Renal cortical epithelial cell (primary cell): ENCODE measurements around the gene WHRN. TPM values are rescaled to one million over a fixed set of nuclear protein-coding genes. Genes with fewer than 3 reads are reported as not detected.
A peak's percentile ranks its signal among the peaks of the same experiment; 100 is the strongest.

Source experiments
- DNase-seq: peaks from one replicate; pipeline ENCODE4 v3.0.0-alpha.2; 2011; ENCODE audit warnings: low read depth
- total RNA-seq: library from RNA; depleted of rRNA; stranded (reverse); fragments of >200 nt; gene quantifications from 2 replicates; pipeline ENCODE4 v1.2.3, GENCODE V29; 2014

The WHRN gene
- total RNA-seq, 1 donor from 2014 or later: 5.2 TPM

DNA sequence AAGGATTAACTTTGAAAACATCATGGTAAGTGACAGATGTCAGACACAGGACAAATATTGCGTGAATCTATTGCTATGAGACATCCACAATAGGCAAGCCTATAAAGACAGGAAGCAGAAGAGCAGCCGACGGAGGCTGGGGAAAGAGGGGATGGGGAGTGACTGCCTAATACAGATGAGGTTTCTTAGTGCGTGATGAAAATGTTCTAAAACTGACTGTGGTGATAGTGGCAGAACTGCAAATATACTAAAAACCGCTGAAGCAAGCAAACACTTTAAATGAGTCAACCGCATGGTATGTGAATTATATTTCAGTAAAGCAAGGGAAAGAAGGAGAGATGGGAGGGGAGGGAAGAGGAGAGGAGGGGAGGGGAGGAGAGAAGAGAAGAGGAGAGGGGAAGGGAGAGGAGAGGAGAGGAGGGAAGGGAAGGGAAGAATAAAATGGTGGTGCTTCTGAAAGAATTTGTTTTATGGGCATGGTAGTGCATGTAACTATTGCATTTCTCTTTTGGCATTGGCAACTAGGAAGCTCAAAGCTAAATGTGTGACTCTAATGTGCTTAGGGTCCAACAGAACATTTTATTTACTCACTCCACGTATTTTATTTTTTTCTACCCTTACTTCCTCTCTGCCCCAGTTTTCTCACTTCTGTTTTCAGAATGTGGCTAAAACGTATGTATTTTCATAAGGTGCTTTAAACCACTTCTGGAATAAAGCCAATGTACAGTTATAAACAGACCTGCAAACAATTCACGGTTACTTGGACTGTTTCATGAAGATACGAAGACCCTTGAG is 138.7 kb downstream of the WHRN start:
- DNase-seq: peak; percentile 99

DNA sequence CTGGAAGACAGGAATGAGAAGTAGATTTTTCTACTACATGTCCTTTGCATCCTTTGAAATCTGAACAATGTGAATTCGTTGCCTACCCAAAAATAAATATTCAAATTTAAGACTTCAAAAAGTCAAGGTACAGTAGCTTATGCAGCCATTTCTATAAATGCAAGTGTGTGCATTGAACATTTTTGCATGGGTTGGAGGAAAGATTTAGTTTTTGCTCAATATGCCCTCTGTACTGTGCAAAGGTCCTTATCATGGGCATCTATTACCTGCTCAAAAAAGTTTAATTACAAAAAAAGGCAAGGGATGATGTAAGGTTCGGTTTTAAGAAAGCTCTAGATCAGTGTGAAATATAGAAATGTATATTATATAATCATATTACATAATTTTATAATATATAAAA is 140.1 kb downstream of the WHRN start:
- no peak for DNase-seq

DNA sequence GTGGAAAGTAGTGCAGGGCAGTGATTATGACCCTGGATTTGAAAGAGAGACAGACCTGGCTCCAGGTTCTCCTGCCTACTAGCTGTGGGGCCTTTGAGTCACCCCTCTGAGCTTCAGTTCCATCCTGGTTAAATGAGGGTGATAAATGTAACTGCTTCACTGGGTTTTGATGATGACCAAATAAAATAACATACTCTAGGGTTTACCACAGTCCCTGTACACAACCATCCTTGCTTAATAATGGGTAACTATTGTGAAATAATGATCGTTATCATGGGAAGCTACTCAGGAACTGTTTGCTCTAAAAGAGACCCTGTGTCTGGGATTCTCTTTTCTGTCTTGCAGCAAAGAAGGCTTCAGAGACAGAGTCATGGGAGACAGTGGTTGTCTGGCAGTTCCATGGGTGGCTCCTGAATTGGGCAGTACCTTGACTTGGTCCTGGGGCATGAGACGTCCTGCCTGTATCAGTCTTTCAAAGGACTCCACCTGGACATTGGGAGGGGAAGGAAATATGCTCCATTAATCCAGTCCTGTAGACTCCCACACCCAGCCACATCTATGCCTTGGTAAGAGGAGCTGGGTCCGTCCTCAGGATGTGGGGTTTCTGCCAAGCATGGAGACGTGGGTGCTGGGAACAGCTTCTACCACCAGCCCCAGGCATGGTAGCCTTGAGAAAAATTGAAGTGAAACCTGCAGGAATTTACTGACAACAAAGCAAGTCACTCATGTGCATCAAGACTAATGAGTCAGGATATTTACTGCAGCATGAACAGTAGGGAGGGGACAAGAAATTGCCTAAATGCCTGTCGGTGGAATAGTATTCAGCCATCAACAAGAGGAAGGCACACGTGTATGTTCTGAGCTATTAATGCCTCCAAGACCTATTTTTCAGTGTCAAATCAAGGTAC is 140.9 kb downstream of the WHRN start:
- peak; percentile 100 for DNase-seq

DNA sequence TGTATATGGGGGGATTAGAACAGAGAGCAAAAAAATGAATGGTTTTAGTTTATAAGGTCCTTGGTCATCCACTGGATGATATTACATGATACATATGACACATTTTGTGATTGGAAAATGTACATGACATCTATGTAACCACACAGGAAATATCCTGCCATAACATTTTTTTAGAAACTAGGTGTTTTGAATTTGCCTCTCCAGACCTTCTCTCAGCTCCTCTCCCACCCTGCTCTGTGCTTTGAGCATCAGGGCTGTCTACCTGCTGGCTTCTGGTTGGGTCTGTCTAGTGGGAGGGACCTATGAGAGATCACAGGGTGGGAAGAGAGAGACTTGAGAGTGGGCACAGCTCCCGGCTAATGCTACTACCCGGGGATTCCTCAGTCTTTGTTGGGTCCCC is 141.8 kb downstream of the WHRN start:
- no peak for DNase-seq

DNA sequence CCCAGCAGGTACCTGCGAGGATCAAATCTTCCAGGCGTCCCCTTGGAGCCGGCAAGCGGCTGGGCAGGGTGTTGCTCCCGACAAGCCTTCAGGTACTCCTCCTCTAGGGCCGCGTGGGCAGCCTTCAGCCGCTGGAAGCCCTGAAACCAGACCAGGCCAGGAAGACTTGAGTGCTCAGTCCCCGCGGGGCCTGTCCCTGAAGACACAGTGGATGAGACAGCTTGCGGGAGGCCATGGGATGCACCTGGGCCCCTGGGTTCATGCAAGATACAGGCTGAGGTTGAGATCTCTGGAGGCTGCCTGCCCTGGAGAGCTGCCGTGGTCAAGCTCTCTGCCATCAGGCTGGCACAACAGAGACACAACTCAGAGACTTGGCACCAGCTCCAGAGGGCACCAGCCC is 142.9 kb downstream of the WHRN start:
- no peak for DNase-seq

DNA sequence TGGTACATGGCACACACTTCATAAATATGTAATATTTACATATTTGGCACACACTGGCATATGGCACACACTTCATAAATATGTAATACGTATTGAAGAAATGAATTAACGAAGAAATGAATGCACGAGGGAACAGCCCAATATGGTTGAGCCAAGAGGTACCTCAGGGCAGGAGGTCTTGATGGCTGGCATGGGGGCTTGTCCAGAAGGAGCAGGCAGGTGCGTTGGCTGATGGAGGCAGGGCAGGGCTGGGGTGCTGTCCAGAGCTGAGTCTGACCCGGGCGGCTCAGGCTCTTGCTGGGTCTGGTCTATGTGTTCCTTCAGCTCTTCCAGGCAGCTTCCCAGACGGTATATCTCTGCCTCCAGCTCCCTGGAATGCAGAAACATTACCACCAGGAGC is 143.7 kb downstream of the WHRN start:
- DNase-seq: no peak

DNA sequence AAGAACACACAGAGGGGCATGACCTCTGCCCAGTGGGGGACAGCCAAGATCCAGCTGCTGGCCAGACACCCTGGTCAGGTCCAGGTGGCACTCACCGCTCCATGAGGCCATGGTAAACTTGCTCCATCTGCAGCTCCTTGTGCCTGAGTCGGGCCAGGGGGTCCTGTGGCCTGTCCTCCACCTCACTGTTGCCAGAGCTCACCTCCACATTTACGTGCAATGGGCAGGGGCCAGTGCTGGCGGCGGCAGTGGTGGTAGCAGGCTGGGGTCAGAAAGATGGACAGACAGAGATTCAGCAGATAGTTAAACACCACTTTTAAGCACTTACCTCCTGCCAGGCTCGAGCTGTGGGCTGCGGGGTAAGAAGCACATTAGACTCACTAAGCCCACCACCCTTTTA is 145.5 kb downstream of the WHRN start:
- no peak for DNase-seq

DNA sequence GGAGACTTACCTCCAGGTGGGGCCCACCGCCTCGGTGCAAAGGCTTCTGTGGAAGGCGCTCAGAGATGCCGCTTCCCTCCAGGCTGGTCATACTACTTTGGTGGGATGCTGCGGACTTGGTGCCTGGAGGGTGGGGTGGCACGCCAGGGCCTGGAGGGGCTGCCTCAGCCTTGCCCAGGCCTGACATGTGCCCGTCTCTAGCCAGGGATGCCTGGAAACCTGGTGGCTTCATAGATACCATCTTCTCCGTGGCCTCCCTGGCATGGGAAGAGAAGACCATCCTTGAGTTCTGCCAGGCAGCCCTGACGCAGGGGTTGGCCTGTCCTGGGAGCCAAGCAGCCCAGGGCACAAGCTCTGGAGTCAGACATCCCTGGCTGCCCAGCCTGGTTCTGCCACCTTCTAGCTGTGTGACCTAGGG is 147.4 kb downstream of the WHRN start:
- no peak for DNase-seq

DNA sequence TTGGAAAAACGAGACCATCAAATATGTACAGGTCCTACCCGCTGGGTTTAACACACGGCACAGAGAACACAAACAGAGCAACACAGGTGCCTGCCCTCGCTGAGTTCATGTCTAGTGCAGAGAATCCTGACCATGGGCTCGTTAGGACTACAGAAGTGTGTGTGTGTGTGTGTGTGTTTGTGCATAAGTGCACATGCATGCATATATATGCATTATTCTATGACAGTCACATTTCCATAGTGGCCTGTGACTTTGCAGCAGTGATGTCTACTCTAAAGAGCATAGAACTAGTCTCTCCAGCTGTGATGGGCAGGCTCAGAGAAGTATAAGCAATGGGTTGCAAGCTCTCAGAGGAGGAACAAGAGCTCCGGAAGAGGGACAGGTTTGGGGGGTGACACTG is 147.9 kb downstream of the WHRN start:
- DNase-seq: no peak

DNA sequence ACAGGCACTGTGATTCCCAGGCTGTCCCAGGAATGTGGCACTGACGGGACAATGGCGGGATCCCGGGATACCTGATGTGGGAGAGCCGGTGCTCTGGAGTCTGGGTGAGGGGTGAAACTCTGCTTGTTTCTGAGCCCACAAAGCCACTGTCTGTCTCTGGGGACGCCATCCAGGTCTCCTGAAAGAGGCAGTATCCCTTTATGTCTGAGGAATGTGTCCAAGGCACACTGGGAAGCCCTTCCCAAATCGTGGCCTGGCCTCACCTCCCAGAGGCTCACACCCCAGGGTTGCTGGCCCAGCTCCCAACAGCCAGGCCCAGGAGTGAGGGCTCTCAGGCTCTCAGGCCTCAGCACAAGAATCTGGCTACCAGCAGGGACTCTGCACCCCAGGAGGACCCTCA is 148.5 kb downstream of the WHRN start:
- DNase-seq: no peak

DNA sequence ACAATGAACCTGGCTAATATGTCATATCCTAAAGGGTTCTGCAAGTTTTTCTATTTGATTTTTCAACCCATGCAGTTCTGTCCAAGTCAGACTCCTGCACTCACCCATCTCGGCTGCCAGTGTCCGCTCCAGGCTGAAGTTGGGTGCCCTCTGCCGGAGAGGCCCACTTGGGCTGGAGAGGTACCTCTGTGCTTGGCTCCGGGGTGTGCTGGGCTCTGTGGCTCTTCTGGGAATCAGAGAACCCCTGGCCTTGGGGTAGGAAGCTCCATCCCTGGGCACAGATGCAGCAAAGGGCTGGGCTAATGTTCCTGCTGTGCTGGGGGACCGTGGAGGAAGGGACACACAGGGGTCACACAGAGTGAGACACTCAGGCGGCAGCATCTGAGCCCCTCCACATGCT is 149.5 kb downstream of the WHRN start:
- DNase-seq: no peak

Other genes with a start within 250 kb of the WHRN start
- gene ORM1, start 182.4 kb downstream of the WHRN start, total RNA-seq: not detected in 2 replicates
- gene ORM2, start 175.6 kb downstream of the WHRN start, total RNA-seq: not detected in 2 replicates
- 7.8 and 22.0 TPM in 2 replicates for gene AKNA, start 117.5 kb downstream of the WHRN start, total RNA-seq
- gene ATP6V1G1, start 82.3 kb upstream of the WHRN start, total RNA-seq: 227 and 295 TPM in 2 replicates
- 3.0 and 6.5 TPM in 2 replicates for gene TMEM268, start 105.8 kb upstream of the WHRN start, total RNA-seq
- gene TEX53, start 152.3 kb upstream of the WHRN start, total RNA-seq: not detected in 2 replicates
- not detected in 2 replicates for gene TEX48, start 176.7 kb upstream of the WHRN start, total RNA-seq